ENCODE data around the gene PRDM13. TPM values are rescaled to one million over a fixed set of nuclear protein-coding genes. Genes with fewer than 3 reads are reported as not detected.
A peak's percentile ranks its signal among the peaks of the same experiment; 100 is the strongest.

PRDM13 gene
- total and polyA plus RNA-seq, 10 of the 15 experiments (the other 5 are each of a cell fraction or from before 2014, with no cell fraction given) = 0.02 to 0.15 (median 0.03) TPM; not detected in 6

DNA sequence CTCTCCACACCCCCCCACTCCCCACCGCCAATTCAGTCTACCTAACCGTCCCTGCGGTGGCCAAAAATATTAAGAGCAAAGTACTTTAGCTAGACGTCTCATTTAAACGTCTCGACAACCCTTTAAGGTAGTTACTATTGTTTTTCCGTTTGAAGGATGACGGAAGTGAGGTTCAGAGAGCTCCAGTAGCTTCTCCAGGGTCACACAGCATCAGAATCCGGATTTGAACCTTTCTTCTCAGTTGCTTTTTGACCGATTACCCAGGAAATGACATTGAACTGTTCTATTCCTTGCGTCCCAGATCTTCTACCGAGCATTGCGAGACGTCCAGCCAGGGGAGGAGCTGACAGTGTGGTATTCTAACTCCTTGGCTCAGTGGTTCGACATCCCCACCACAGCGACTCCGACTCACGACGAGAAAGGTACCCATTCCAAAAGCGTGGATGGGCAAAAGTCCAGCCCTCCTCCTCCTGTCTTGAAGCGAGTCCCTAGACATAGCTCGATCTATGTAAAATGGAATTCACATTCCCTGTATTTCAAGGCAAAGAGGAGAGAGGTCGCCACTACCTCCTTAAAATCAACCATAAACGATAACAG is 2.4 kb downstream of the PRDM13 start:
- Histone ChIP-seq H2AFZ (ENCODE audit: control insufficient read depth, low read depth, low read length) (no peak overlapping the region), H3K27me3 (replicated peaks in 1 of 2; ENCODE audit: control insufficient read depth in 2 of 2, insufficient read depth in 2 of 2, low read length in 1 of 2) (peaks cover 25 to 38% of the 10 kb centered on the region in 2 experiments), H3K36me3 (ENCODE audit: control insufficient read depth in 2 of 2, insufficient read depth in 2 of 2, low read length in 1 of 2) (no peaks in the 10 kb centered on the region), H3K4me1 (ENCODE audit: control insufficient read depth, insufficient read depth, low read length) (peaks cover 19% of the 10 kb centered on the region), H4K20me1 (ENCODE audit: control insufficient read depth, insufficient read depth) (no peaks in the 10 kb centered on the region; the same call in 1 of the 2 replicates), H3K4me2 (ENCODE audit: control insufficient read depth, insufficient read depth) (no peak overlapping the region), H3K79me2 (ENCODE audit: control insufficient read depth, insufficient read depth, low read length) (no peaks in the 10 kb centered on the region), H3K4me3 (no peak overlapping the region), H3K9me3 (replicated peaks; ENCODE audit: control insufficient read depth, insufficient read depth, low read length) (peaks cover 6% of the 10 kb centered on the region; the same call in 2 of the 3 replicates), H3K27ac (ENCODE audit: control insufficient read depth, insufficient read depth) (no peak overlapping the region), H3K9ac (ENCODE audit: control insufficient read depth, insufficient read depth, low read length) (no peak overlapping the region)
- 55% methylated on average over 24 of the region's 24 CpGs for WGBS (ENCODE audit: insufficient coverage, insufficient replicate concordance, low lambda C conversion rate, missing lambda C conversion rate)
- ATAC-seq = no peak
- CTCF ChIA-PET = interaction anchor here (0.6 kb wide), 1 partner anchor 14 kb away, joined by 3 read pairs; no protein-coding TSS in a partner anchor
- DNase-seq (ENCODE audit: low read depth, low spot score) = no peak
- RAD21 ChIA-PET (ENCODE audit: unreplicated experiment) = no interaction called here
- POLR2A ChIA-PET = no interaction called here
- intact Hi-C loops (cut with micrococcal nuclease; ENCODE audit: unreplicated experiment) = no loop called here
- BruUV-seq (replicated peaks) = no TSS peak
- TF ChIP-seq SREBF1 (IDR thresholded peaks at IDR 0.05; ENCODE audit: low read length) = no peak
- FAIRE-seq = no peak
- in situ Hi-C loops (cut with MboI) = no loop called here
- SMC1A ChIA-PET (ENCODE audit: uncharacterized antibody, unreplicated experiment) = interaction anchor here (0.6 to 1.2 kb wide), 2 partner anchors 141 to 148 kb away, joined by 3 read pairs; no protein-coding TSS in a partner anchor

- POLR2A ChIA-PET = interaction anchor here (0.7 kb wide), 1 partner anchor 39 kb away, joined by 3 read pairs; no protein-coding TSS in a partner anchor
- no TSS peak for BruUV-seq (replicated peaks)
These were observed 3.4 kb downstream of the PRDM13 start for GRCh38 chr6:99609905-99610489.

More at GRCh38 chr6:99609905-99610489, 3.4 kb downstream of the PRDM13 start:
- Histone ChIP-seq H3K4me3 (0 out of 2 replicates have a peak overlapping the region, but pooled peaks have one; percentile 22), H2AFZ (ENCODE audit: control insufficient read depth, low read depth, low read length) (peak overlapping the region; percentile 54; the same call in 1 of the 2 replicates), H3K9me3 (replicated peaks; ENCODE audit: control insufficient read depth, insufficient read depth, low read length) (peaks cover 6% of the 10 kb centered on the region; the same call in 2 of the 3 replicates), H4K20me1 (ENCODE audit: control insufficient read depth, insufficient read depth) (no peaks in the 10 kb centered on the region; the same call in 1 of the 2 replicates), H3K36me3 (ENCODE audit: control insufficient read depth in 2 of 2, insufficient read depth in 2 of 2, low read length in 1 of 2) (no peaks in the 10 kb centered on the region), H3K27me3 (replicated peaks in 1 of 2; ENCODE audit: control insufficient read depth in 2 of 2, insufficient read depth in 2 of 2, low read length in 1 of 2) (peaks cover 21 to 38% of the 10 kb centered on the region in 2 experiments), H3K4me1 (ENCODE audit: control insufficient read depth, insufficient read depth, low read length) (peaks cover 19% of the 10 kb centered on the region), H3K4me2 (ENCODE audit: control insufficient read depth, insufficient read depth) (no peak overlapping the region), H3K27ac (ENCODE audit: control insufficient read depth, insufficient read depth) (no peak overlapping the region), H3K9ac (ENCODE audit: control insufficient read depth, insufficient read depth, low read length) (no peak overlapping the region), H3K79me2 (ENCODE audit: control insufficient read depth, insufficient read depth, low read length) (no peaks in the 10 kb centered on the region)
- ATAC-seq = no peak
- intact Hi-C loops (cut with micrococcal nuclease; ENCODE audit: unreplicated experiment) (loop anchor here (5.0 kb wide), 3 partner anchors 93 to 278 kb away; partner anchors contain the start of gene USP45), in situ Hi-C loops (cut with MboI) (no loop called here)
- FAIRE-seq = no peak
- CTCF ChIA-PET = interaction anchor here (1.1 to 2.5 kb wide), 2 partner anchors 17 to 24 kb away, joined by 3 to 8 read pairs; no protein-coding TSS in a partner anchor
- no peak for DNase-seq (ENCODE audit: low read depth, low spot score)
- SMC1A ChIA-PET (ENCODE audit: uncharacterized antibody, unreplicated experiment) = interaction anchor here (0.6 to 1.8 kb wide), 6 partner anchors 9 to 183 kb away, joined by 3 to 5 read pairs (median 3); no protein-coding TSS in a partner anchor
- TF ChIP-seq EP300 (IDR thresholded peaks at IDR 0.05; ENCODE audit: borderline replicate concordance in 1 of 2, control insufficient read depth in 1 of 2, low read depth in 2 of 2, low read length in 2 of 2) (0 out of 4 replicates have a peak, but pooled peaks of 1 of the 2 experiments have one; percentile 11), WRNIP1 (IDR thresholded peaks at IDR 0.05; ENCODE audit: borderline replicate concordance, low read depth, low read length) (no peak)
- WGBS (ENCODE audit: insufficient coverage, insufficient replicate concordance, low lambda C conversion rate, missing lambda C conversion rate) = 57% methylated on average over 2 of the region's 2 CpGs
- RAD21 ChIA-PET (ENCODE audit: unreplicated experiment) = interaction anchor here (1.0 kb wide), 1 partner anchor 22 kb away, joined by 3 read pairs; no protein-coding TSS in a partner anchor

All from GM12878 (cell line).